Measurements from ENCODE around the gene LATS1.

GRCh38 chr6:149651056-149651455, 66.8 kb downstream of the LATS1 start:
- TF ChIP-seq CTCF (conservative IDR thresholded peaks at IDR 0.05 in 1 of 2, IDR thresholded peaks at IDR 0.05 in 1 of 2; ENCODE audit: extremely low read depth in 1 of 2, insufficient read depth in 1 of 2, low read depth in 1 of 2, low read length in 2 of 2) = no peak
- no peak for TF ChIP-seq EZH2 (IDR thresholded peaks at IDR 0.05; ENCODE audit: borderline replicate concordance, low read length)
